NCI-H446 (cell line): ENCODE data around the gene MDGA2.
"Not testable (repeated sequence)": the region's sequence is repeated elsewhere in the genome, so short reads cannot be mapped to it uniquely, and the experiment has no call there.

Source experiments
- DNase-seq, 2 experiments: peaks; one replicate each; lab custom pipeline; 2025; lab: John Stamatoyannopoulos, UW

MDGA2 gene

DNA sequence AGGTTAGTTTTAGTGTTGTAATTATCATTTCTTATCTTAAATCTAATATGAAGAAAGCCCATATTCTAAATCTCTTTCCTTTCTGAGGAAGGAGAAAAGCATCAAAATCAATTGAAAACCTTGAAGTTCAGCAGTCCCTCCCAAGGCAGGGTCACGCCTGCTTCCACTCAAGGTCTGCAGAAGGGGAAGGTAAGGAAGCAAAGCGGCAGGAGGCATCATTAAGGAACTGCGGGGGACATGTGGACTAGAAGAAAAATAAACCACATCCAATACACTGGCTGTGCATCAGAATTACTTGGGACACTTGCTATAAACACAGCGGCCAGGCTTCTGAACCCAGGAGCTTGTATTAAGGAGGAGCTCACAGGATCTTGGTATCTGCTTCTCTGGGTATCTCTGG, 759.9 kb downstream of the MDGA2 start:
- DNase-seq, result not testable (repeated sequence)

- no peak for DNase-seq
Measured at GRCh38 chr14:46902837-46903236, 772.6 kb downstream of the MDGA2 start.

GRCh38 chr14:46894476-46894875, 780.9 kb downstream of the MDGA2 start:
- DNase-seq, result no peak

GRCh38 chr14:46887144-46887543, 788.3 kb downstream of the MDGA2 start:
- DNase-seq, result no peak

GRCh38 chr14:46885566-46885965, 789.8 kb downstream of the MDGA2 start:
- DNase-seq, result no peak

GRCh38 chr14:46861753-46862152, 813.7 kb downstream of the MDGA2 start:
- no peak for DNase-seq

DNA sequence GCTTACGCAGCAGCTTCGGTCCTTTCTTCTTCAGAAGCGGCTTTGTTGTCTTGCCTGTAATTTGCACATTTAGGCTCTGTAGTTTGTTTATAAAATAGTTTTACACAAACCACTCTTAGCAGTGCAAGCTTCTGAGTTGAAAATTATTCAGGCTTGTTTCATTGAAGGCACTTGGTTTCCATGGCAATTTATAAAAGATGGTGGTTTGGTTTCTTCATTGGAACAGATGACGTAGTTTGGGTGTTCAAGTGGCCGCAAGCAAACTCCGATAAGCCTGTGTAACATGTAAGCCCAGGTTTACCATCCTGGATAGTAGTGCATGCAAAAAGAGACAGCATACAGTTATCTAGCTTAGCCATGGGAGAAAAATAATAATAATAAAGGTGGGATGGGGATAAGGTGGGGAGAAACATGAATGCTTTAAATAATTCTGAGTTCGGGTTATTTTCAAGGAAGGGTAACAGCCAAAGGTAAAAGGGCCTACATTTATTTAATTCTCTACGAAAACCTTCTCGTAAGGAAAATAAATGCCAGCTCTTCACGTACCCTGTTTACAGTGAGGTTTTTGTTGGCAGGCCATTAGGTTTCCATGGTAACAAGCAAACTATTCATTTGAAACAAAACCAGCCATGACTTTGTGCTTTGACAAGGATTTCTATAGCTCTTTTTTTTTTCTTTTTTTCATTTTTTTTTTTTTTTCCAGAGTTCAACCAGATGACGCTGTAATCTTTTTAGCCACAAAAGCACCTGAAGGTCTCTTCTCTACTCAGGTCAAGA, 834.3 kb downstream of the MDGA2 start:
- peak; percentile 2 to 47 for DNase-seq

- DNase-seq, result no peak
Measured at GRCh38 chr14:46820291-46820690, 855.1 kb downstream of the MDGA2 start.

DNA sequence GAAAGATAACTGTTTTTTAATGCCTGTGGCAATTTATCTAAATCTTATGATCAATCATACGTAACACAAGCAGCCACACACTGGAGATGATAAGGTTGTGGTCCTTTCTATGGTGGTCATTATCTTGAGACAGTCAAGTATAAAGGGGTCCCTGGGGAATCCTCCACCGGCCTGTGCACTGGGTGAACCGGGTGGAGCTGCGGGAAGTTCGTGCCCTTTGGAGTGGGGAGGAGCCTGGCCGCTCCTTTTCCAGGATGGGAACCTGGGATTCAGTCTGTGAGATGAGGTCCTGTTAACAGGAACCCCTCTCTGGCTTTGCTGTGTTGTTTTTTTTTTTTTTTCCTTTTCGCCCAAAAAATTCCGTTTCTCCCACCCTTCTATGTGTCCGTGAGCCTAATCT, 856.3 kb downstream of the MDGA2 start:
- DNase-seq, result no peak

GRCh38 chr14:46818147-46818546, 857.3 kb downstream of the MDGA2 start:
- DNase-seq, result no peak

DNA sequence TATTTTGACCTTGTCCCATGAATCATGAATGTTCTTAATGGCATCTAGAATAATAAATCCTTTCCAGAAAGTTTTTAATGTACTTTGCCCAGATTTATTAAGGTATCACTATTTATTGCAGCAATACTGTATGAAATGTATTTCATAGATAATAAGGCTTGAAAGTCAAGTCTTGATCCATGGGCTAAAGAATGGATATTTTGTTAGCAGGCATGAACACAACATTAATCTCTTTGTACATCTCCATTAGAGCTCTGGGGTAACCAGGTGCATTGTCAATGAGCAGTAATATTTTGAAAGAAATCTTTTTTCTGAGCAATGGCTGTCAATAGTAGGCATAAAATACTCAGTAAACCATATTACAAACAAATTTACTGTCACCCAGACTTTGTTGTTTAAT, 882.3 kb downstream of the MDGA2 start:
- DNase-seq, result no peak
